Muscle layer of duodenum (tissue), 2 donors: Measurements from ENCODE around the gene SVOP.
A peak's percentile ranks its signal among the peaks of the same experiment; 100 is the strongest.

Experiments used
- H3K27ac ChIP-seq: one replicate; pipeline ENCODE4 v1.7.0; 2013; ENCODE audit warnings: mild to moderate bottlenecking, low read length
- H3K27me3 ChIP-seq: one replicate; pipeline ENCODE4 v1.7.0; 2013; ENCODE audit warnings: low read depth, mild to moderate bottlenecking, control low read depth, low read length
- H3K36me3 ChIP-seq, 2 donors: one replicate each; pipeline ENCODE4 v1.7.0; 2013; ENCODE audit warnings: low read length in 2 of 2, control low read depth in 1 of 2, mild to moderate bottlenecking in 1 of 2; ENCODE audit not compliant: insufficient read depth in 2 of 2, control insufficient read depth in 1 of 2
- H3K4me1 ChIP-seq, 2 donors: one replicate each; pipeline ENCODE4 v1.7.0; 2013; ENCODE audit warnings: low read length in 2 of 2, mild to moderate bottlenecking in 2 of 2, control low read depth in 1 of 2, moderate library complexity in 1 of 2; ENCODE audit not compliant: insufficient read depth in 2 of 2, control insufficient read depth in 1 of 2
- H3K4me3 ChIP-seq, 2 donors: one replicate each; pipeline ENCODE4 v1.7.0; 2013; ENCODE audit warnings: low read length in 2 of 2, low read depth in 1 of 2, mild to moderate bottlenecking in 1 of 2
- H3K9me3 ChIP-seq, 2 donors: one replicate each; pipeline ENCODE4 v1.7.0; 2013; ENCODE audit warnings: low read length in 2 of 2, control low read depth in 1 of 2, mild to moderate bottlenecking in 1 of 2; ENCODE audit not compliant: control insufficient read depth in 1 of 2
- donor health status: healthy.

The SVOP gene

DNA sequence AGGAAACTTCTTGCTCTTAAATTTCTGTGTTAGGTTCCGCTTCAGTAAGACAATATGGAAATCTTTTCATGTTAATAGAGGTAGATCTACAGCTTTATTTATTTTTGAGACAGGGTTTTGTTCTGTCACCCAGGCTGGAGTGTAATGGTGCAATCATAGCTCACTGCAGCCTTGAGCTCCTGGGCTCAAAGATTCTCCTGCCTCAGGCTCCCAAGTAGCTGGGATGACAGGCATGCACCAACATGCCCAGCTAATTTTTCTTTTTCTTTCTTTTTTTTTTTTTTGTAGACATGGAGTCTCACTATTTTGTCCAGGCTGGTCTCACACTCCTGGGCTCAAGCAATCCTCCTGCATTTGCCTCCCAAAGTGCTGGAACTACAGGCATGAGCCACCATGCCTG is 70.9 kb downstream of the SVOP start:
- H3K4me3 ChIP-seq = no peak overlapping the region
- H3K27me3 ChIP-seq = no peaks in the 10 kb centered on the region
- no peaks in the 10 kb centered on the region for H3K36me3 ChIP-seq
- no peaks in the 10 kb centered on the region for H3K4me1 ChIP-seq
- no peak overlapping the region for H3K27ac ChIP-seq
- peaks cover 3 to 8% of the 10 kb centered on the region in 2 donors for H3K9me3 ChIP-seq

DNA sequence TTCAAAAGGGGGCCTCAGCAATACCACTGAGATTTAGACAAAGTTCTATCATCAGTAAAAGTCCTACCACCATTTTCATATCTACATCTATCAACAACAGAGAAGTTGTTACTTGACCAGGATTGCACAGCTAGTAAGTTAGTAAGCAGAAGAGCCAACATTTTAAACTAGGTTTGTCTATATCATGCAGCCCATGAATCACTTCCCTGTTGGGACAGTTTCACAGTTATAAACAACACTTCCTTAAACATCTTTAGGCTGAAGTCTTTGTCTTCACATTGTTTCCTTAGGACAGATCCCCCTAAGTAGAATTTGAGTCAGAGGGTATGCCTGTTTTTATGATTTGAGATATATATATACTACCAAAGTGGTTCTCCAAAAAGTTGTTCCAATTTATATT is 72.5 kb downstream of the SVOP start:
- Histone ChIP-seq H3K27me3 (no peaks in the 10 kb centered on the region), H3K4me3 (no peak overlapping the region), H3K36me3 (no peaks in the 10 kb centered on the region), H3K27ac (no peak overlapping the region), H3K9me3 (peaks cover 3 to 8% of the 10 kb centered on the region in 2 donors), H3K4me1 (no peaks in the 10 kb centered on the region)

DNA sequence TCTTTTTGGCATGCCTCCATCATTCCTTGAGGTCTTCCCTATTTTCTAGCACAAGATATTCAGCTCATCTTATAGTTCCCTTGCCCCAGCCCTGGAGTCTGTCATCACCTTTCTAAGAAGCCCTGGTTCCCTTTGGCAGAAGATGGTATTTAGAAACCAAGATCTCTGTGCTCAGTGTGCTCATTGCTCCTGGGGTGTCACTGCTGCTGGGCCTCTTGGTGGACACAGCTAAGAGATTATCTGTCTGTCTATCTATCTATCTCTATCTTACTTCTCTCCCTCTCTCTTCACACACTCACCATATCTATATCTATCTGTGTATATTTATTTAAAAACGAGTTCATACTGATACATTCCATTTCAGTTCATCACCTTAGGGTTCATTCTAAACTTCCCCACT is 73.8 kb downstream of the SVOP start:
- Histone ChIP-seq H3K27ac (no peak overlapping the region), H3K27me3 (no peaks in the 10 kb centered on the region), H3K4me1 (no peaks in the 10 kb centered on the region), H3K9me3 (peaks cover 3 to 8% of the 10 kb centered on the region in 2 donors), H3K4me3 (no peak overlapping the region), H3K36me3 (no peaks in the 10 kb centered on the region)

DNA sequence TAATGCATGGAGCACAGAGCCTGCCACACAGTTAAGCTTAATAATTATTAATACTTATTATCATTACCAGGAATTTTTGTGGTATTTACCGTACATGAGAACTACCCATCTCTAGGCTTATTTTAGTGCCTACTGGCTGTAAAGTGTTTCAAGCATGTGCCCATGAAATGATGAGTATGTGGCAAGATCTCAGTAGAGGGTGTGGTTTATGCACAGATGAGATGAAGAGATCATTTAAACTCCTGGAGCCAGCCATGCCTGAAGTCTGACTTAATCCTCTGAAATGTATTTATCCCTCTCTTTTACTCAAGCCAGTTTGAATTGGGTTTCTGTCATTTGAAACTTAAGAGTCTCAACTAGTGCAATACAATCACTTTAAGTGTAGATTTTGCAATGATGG is 80.7 kb downstream of the SVOP start:
- Histone ChIP-seq H3K27ac (no peak overlapping the region), H3K27me3 (no peaks in the 10 kb centered on the region), H3K4me3 (no peak overlapping the region), H3K36me3 (no peaks in the 10 kb centered on the region), H3K9me3 (no peaks in the 10 kb centered on the region), H3K4me1 (no peaks in the 10 kb centered on the region)

DNA sequence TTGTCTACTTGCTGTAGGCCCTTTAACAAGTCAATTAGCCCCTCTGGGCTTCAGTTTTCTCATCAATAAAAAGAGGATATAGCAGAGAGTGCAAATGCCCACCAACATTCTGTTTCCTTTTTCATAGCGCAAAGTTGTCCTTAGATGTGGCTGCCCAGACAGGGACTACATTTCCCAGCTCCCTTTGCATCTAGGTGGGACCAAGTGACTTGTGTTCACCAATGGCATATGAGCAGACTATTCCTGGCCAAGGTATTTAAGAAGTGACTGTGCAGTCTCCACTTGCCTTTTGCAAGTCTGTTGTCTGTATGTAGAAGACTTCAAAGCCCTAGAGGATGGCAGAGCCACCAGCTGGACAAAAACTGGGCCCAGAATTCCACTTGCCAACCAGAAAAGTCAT is 81.3 kb downstream of the SVOP start:
- Histone ChIP-seq H3K36me3 (no peaks in the 10 kb centered on the region), H3K4me3 (no peak overlapping the region), H3K27me3 (no peaks in the 10 kb centered on the region), H3K4me1 (no peaks in the 10 kb centered on the region), H3K27ac (no peak overlapping the region), H3K9me3 (no peaks in the 10 kb centered on the region)

DNA sequence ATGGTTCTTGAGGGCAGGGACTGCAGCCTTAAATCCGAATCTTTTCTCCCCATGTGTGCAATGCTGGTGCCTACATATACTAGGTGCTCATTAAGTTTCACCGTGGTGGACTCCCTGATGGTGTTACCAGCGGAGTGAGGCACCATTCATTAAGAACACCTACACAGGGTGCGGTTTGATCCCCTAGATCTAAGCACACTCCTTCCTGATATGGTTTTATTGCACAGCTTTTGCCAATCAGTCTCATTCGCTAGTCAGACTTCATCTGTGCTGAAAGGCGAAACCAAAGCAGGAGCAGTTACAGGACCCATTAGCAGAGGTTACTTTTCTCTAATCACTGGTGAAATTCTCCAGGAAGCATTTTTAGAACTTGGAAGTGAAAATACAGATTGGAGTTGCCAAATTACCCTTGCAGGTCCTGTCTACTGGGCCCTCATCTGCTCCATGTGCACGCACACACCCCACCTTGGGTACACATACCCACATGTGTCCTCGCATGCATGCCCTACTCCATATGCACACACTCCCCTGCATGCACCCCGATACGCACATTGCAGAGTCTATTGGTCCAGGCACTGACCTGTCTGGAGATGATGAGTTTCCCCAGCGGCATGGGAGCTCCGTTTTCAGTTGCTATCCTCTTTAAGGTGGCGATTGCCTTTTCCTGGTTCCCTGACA is 82.5 kb downstream of the SVOP start:
- H3K36me3 ChIP-seq = no peaks in the 10 kb centered on the region
- no peaks in the 10 kb centered on the region for H3K27me3 ChIP-seq
- no peaks in the 10 kb centered on the region for H3K4me1 ChIP-seq
- H3K27ac ChIP-seq = no peak overlapping the region
- H3K4me3 ChIP-seq = no peak overlapping the region
- no peaks in the 10 kb centered on the region for H3K9me3 ChIP-seq

DNA sequence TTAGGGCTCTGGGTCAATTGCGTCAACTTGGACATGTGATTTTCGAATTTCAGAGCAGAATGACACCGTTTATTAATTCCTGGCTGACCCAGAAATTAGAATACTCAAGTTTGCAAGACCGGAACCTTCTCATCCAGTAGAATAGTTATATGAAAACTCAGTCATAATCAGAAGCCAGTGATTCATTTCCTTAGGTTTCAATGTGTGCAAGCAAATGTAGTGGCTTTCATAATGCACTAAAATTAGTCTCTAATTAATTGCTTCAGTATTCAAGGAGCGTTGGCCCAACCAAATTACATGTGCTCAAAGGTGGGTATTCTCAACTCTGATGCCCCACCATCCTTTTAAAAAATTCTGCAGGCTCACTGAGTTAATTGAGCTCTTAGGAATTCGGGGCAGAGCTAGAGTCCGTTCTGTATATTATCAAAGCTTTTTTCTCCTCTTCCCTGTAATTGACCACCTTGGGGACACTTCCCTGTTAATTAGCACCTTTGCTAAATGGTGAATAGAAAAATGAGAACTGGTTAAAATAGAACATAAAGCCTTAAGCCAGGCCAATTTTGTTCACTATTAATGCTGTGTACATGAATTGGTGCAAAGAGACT is 85.6 kb downstream of the SVOP start:
- no peaks in the 10 kb centered on the region for H3K27me3 ChIP-seq
- H3K27ac ChIP-seq = no peak overlapping the region

DNA sequence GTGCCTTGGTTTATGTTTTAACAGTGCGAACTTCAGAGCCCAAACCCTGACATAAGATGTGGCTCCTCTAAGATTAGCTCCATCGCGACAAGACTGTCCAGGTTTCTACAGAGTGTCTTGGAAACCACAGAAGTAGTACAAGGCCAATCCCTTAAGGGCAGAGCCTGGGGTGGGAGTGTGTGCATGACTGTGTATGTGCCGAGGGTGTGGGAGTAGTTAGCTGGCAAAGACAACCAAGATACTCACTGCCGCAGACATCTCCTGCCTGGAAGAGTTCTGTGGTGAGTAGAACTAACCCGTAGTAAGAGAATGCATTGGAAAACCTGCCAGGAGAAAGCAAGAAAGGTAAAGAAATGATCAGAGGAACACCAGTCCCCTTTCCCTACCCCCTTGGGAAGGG is 86.9 kb downstream of the SVOP start:
- H3K4me1 ChIP-seq = no peaks in the 10 kb centered on the region
- no peaks in the 10 kb centered on the region for H3K9me3 ChIP-seq
- no peaks in the 10 kb centered on the region for H3K27me3 ChIP-seq
- H3K27ac ChIP-seq = no peak overlapping the region
- H3K4me3 ChIP-seq = no peak overlapping the region
- no peaks in the 10 kb centered on the region for H3K36me3 ChIP-seq

More for the DNA sequence above, 85.6 kb downstream of the SVOP start:
- Histone ChIP-seq H3K4me3 (no peak overlapping the region), H3K36me3 (no peaks in the 10 kb centered on the region), H3K9me3 (no peaks in the 10 kb centered on the region), H3K4me1 (no peaks in the 10 kb centered on the region)

DNA sequence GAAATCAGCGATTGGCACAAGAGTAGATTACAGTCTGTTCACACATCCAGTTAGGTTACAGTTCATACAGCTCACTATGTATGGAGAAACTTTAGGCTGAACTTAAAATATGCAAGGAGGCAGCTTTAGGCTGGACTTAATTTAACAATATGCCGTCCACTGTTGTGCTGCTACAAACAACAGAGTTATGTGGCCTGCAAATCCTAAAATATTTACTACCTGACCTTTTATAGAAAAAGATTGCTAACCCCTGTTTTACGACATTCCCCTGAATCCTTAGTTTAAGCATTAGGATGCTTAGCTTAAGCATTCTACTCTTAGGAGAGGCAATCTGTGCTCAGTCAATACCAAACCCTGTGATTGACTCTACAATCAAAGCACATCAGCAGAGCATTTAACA is 90.1 kb downstream of the SVOP start:
- Histone ChIP-seq H3K4me1 (no peaks in the 10 kb centered on the region), H3K27ac (no peak overlapping the region), H3K36me3 (no peaks in the 10 kb centered on the region), H3K4me3 (no peak overlapping the region), H3K9me3 (no peaks in the 10 kb centered on the region), H3K27me3 (no peaks in the 10 kb centered on the region)

DNA sequence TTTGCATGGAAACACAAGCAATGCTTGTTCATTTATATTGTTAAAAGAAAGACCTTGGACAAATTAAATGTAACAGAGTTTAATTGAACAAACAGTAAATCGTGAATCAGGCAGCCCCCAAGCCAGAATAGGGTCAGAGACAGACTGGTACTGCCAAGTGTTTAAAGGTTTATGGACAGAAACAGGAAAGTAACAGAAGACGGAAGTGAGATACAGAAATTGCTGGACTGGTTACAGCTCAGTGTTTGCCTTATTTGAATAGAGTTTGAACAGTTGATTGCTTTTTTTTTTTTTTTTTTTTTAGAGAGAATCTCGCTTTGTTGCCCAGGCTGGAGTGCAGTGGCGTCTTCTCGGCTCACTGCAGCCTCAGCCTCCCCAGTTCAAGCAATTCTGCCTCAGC is 90.7 kb downstream of the SVOP start:
- Histone ChIP-seq H3K36me3 (no peaks in the 10 kb centered on the region), H3K27ac (peak overlapping the region; percentile 5), H3K4me1 (no peaks in the 10 kb centered on the region), H3K4me3 (no peak overlapping the region), H3K9me3 (no peaks in the 10 kb centered on the region), H3K27me3 (no peaks in the 10 kb centered on the region)

DNA sequence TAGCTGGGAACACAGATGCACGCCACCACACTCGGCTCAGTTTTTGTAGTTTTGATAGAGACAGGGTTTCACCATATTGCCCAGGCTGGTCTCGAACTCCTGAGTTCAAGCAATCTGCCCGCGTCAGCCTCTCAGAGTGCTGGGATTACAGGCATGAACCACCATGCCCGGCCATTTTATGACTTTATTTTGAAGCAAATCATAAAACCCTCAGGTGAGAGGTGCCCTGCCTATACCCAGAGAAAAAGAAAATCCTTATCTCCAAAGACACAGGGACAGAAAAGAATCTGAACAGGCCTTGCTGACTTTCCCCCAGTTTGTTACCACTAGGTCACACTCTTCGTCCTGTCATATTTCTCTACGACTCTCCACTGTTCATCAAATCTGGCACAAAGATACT is 92.2 kb downstream of the SVOP start:
- Histone ChIP-seq H3K9me3 (no peaks in the 10 kb centered on the region), H3K4me1 (no peaks in the 10 kb centered on the region), H3K27me3 (no peaks in the 10 kb centered on the region), H3K36me3 (no peaks in the 10 kb centered on the region), H3K4me3 (no peak overlapping the region), H3K27ac (no peak overlapping the region)

DNA sequence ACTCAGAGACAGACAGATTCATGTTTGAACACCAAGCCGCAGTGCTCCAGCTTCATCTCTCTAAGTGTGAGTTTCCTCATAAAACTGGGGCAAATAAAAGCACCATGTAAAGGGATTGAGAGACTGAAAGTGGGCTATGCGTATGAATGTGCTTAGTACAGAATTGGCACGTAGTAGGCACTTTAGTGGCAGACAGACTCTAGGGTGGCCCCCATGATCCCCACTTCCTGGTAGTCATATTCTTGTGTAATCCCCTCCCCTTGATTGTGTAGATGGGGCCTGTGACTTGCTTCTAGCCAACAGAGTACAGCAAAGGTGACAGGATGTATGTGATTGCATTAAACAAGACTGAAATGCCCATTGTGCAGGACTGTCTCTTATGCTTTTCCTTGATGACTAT is 98.0 kb downstream of the SVOP start:
- no peak overlapping the region for H3K27ac ChIP-seq
- no peaks in the 10 kb centered on the region for H3K36me3 ChIP-seq
- H3K4me3 ChIP-seq = no peak overlapping the region
- H3K27me3 ChIP-seq = no peaks in the 10 kb centered on the region
- H3K4me1 ChIP-seq = no peaks in the 10 kb centered on the region
- peaks cover 5 to 7% of the 10 kb centered on the region in 2 donors for H3K9me3 ChIP-seq
